ENCODE measurements around the gene ANKRD42. TPM values are rescaled to one million over a fixed set of nuclear protein-coding genes. Genes with fewer than 3 reads are reported as not detected.
A peak's percentile ranks its signal among the peaks of the same experiment; 100 is the strongest.
"Not testable (repeated sequence)": the region's sequence is repeated elsewhere in the genome, so short reads cannot be mapped to it uniquely, and the experiment has no call there.

Gene ANKRD42
- polyA plus RNA-seq, 4 donors = 9.5 to 19.8 (median 18.8) TPM

- no peak for DNase-seq (ENCODE audit: low read depth in 4 of 4, low spot score in 3 of 4)
Measured at GRCh38 chr11:83235825-83236224, 42.3 kb downstream of the ANKRD42 start.

GRCh38 chr11:83238111-83238510 lies 44.6 kb downstream of the ANKRD42 start:
- no peak for DNase-seq (ENCODE audit: low read depth in 4 of 4, low spot score in 3 of 4)

DNA sequence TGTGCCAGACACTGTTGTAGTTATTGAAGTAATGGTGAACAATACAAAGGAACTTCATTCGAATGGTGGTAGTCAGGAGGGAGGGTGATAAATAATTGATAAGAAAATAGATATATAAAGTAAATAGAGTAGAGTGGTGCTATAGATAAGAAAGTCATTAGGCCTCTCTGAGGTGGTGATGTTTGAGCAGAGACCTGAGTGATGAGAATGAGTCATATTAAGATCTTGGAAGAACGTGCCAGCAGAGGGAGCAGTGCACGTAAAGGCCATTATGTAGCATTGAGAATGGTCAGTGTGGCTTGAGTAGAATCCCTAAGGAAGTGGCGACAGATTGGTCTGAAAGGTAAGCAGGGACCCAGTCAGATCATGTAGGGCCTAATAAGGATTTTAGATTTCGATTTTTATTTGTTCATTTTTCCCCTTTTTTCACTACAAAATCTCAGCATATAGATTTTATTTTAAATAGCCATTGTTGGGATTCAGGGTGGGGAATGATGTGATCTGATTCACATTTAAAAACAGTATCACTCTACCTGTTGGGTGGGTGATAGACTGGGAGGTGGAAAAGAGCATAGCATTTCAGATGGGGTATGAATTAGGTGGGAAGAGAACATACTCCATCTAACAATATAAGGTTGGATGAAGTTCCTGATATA lies 47.9 kb downstream of the ANKRD42 start:
- peak in 3 of 4 donors; percentile 12 to 29 (median 27) for DNase-seq (ENCODE audit: low read depth in 4 of 4, low spot score in 3 of 4)

DNA sequence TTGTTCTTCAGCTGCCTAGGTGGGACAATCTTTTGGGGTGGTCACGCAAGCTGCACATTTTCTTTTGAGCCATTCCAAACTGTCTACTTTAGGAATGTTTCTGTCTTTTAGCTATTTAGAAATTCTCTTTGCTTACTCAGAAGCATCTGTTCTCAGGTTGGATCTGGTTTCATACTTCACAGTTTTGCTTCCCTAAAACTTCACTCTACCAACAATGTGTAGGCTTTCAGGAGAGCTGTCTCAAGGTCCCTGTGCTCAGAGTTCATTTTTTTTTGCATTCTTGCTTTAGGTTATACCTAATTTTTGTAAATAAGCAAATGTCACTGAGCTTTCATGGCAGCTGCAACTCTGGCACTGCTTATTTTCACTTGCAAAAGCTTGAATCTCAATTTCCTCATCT lies 55.9 kb downstream of the ANKRD42 start:
- DNase-seq (ENCODE audit: low read depth in 4 of 4, low spot score in 3 of 4) = no peak

GRCh38 chr11:83249972-83250593 lies 56.6 kb downstream of the ANKRD42 start:
- DNase-seq (ENCODE audit: low read depth in 4 of 4, low spot score in 3 of 4) = peak in 1 of 4 donors; percentile 3

GRCh38 chr11:83252266-83252665 lies 58.8 kb downstream of the ANKRD42 start:
- DNase-seq (ENCODE audit: low read depth in 4 of 4, low spot score in 3 of 4) = no peak

GRCh38 chr11:83252941-83253340 lies 59.4 kb downstream of the ANKRD42 start:
- no peak for DNase-seq (ENCODE audit: low read depth in 4 of 4, low spot score in 3 of 4)

- DNase-seq (ENCODE audit: low read depth in 4 of 4, low spot score in 3 of 4) = no peak
Measured at GRCh38 chr11:83255366-83255765, 61.9 kb downstream of the ANKRD42 start.

- DNase-seq (ENCODE audit: low read depth in 4 of 4, low spot score in 3 of 4) = no peak
Measured at GRCh38 chr11:83256602-83257340, 63.3 kb downstream of the ANKRD42 start.

- no peak for DNase-seq (ENCODE audit: low read depth in 4 of 4, low spot score in 3 of 4)
Measured at GRCh38 chr11:83257761-83258168, 64.3 kb downstream of the ANKRD42 start.

DNA sequence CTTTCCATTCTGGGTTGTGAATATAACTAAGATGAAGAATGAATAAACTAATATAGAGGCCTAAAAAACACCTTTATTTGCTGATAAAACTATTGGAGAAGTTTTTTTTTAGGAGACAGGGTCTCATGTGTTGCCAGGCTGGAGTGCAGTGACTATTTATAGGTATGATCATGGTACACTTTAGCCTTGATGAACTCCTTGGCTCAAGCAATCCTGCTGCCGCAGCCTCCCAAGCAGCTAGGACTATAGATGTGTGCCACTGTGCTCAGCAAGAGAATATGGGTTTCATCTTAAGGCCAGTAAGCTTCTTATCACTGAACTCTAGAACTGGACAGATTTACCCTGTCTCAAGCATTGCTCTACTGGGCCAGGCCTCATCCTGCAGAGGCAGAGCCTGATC lies 66.0 kb downstream of the ANKRD42 start:
- DNase-seq (ENCODE audit: low read depth in 4 of 4, low spot score in 3 of 4) = no peak

- no peak for DNase-seq (ENCODE audit: low read depth in 4 of 4, low spot score in 3 of 4)
Measured at GRCh38 chr11:83265331-83265730, 71.8 kb downstream of the ANKRD42 start.

DNA sequence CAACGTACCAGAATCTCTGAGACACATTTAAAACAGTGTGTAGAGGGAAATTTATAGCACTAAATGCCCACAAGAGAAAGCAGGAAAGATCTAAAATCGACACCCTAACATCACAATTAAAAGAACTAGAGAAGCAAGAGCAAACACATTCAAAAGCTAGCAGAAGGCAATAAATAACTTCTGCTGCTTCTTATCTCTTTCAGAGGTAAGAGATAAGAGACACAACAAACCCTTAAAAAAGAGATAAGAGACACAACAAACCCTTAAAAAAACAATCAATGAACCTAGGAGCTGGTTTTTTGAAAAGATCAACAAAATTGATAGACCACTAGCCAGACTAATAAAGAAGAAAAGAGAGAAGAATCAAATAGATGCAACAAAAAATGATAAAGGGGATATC lies 75.6 kb downstream of the ANKRD42 start:
- DNase-seq (ENCODE audit: low read depth in 4 of 4, low spot score in 3 of 4) = not testable (repeated sequence)

DNA sequence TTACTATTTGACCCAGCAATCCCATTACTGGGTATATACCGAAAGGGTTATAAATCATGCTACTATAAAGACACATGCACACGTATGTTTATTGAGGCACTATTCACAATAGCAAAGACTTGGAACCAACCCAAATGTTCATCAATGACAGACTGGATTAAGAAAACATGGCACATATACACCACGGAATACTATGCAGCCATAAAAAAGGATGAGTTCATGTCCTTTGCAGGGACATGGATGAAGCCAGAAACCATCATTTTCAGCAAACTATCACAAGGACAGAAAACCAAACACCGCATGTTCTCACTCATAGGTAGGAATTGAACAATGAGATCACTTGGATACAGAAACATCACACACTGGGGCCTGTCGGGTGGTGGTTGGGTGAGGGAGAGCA lies 78.2 kb downstream of the ANKRD42 start:
- DNase-seq (ENCODE audit: low read depth in 4 of 4, low spot score in 3 of 4) = not testable (repeated sequence)

DNA sequence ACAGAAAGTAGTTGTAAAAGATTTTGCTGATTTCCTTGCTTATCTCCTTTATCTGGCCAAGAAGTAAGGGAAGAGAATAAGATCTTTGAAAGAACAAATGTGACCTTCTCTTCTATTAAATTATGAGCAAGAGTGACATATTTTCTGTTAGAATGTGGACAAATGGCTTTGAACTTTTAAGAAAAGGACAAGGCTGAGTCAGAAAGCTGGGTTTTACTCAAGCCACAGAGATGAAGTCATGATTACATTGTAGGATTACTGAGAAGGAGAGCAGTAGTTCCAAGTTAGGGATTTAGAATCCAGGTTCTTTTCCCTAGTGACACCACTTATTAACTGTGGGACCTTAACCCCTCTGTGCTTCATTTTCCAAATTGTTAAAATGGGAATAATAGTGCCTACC lies 79.1 kb downstream of the ANKRD42 start:
- no peak for DNase-seq (ENCODE audit: low read depth in 4 of 4, low spot score in 3 of 4)

- no peak for DNase-seq (ENCODE audit: low read depth in 4 of 4, low spot score in 3 of 4)
Measured at GRCh38 chr11:83275888-83276641, 82.6 kb downstream of the ANKRD42 start.

DNA sequence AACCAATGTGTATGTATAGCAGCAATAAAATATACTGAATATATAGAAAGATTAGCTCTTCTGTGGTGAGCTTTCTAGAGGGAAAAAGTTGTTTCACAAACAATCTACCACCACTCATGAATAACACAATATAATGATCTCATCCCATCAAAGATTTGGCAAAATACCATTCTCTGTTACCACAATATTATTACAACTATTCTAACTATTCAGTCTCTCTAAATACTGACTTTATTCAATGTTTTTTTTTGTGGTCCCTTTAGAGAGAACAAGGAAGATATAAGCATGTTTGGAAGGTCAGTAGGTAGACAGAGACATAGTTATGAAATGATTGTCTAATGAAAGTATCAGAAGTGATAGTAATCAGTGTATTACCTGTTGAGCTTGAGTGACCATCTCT lies 84.8 kb downstream of the ANKRD42 start:
- DNase-seq (ENCODE audit: low read depth in 4 of 4, low spot score in 3 of 4) = no peak

GRCh38 chr11:83280256-83280655 lies 86.7 kb downstream of the ANKRD42 start:
- no peak for DNase-seq (ENCODE audit: low read depth in 4 of 4, low spot score in 3 of 4)

GRCh38 chr11:83282084-83282716 lies 88.7 kb downstream of the ANKRD42 start:
- no peak for DNase-seq (ENCODE audit: low read depth in 4 of 4, low spot score in 3 of 4)

- DNase-seq (ENCODE audit: low read depth in 4 of 4, low spot score in 3 of 4) = no peak
Measured at GRCh38 chr11:83284501-83285150, 91.1 kb downstream of the ANKRD42 start.

All from left renal pelvis (tissue), 4 donors.